ENCODE measurements around the gene SPATA24.

DNA sequence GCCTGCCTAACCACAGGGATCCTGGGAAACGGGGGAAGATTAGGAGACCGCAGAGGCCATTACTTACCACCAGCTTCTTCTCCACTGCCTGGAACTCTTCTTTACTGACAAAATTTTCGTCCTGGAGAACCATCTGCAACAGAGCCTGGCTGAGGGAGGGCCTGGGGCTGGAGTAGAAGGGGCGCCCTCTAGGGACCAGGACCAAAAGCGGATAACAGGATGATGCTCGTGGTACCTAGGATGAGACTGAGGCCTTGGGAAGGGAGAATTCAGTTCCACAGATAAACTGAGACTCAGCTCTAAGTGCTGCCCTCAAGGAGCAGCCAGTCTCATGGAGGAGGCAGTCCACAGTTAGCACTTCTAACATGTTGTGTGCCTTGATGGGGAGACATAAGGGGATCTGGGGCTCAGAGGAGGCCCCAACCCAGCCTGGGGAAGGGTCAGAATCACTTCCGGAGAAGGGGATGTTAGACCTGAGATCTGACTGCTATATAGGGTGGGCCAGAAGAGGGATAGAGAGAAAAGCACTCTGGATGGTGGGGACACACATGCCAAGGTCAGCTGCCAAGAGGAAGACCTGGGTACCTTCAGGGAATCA is 1.2 kb downstream of the SPATA24 start:
- TF ChIP-seq, protein P1, sequence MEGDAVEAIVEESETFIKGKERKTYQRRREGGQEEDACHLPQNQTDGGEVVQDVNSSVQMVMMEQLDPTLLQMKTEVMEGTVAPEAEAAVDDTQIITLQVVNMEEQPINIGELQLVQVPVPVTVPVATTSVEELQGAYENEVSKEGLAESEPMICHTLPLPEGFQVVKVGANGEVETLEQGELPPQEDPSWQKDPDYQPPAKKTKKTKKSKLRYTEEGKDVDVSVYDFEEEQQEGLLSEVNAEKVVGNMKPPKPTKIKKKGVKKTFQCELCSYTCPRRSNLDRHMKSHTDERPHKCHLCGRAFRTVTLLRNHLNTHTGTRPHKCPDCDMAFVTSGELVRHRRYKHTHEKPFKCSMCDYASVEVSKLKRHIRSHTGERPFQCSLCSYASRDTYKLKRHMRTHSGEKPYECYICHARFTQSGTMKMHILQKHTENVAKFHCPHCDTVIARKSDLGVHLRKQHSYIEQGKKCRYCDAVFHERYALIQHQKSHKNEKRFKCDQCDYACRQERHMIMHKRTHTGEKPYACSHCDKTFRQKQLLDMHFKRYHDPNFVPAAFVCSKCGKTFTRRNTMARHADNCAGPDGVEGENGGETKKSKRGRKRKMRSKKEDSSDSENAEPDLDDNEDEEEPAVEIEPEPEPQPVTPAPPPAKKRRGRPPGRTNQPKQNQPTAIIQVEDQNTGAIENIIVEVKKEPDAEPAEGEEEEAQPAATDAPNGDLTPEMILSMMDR (conservative IDR thresholded peaks at IDR 0.05; ENCODE audit: low read depth in 2 of 2): peak; percentile 88 to 89
- TF ChIP-seq, protein P2, sequence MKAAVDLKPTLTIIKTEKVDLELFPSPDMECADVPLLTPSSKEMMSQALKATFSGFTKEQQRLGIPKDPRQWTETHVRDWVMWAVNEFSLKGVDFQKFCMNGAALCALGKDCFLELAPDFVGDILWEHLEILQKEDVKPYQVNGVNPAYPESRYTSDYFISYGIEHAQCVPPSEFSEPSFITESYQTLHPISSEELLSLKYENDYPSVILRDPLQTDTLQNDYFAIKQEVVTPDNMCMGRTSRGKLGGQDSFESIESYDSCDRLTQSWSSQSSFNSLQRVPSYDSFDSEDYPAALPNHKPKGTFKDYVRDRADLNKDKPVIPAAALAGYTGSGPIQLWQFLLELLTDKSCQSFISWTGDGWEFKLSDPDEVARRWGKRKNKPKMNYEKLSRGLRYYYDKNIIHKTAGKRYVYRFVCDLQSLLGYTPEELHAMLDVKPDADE (IDR thresholded peaks at IDR 0.05): no peak

Measured in GM23338 (cell line).